ENCODE data around the gene RAMP1. TPM values are rescaled to one million over a fixed set of nuclear protein-coding genes. Genes with fewer than 3 reads are reported as not detected.

RAMP1 gene
- total and polyA plus RNA-seq, 2 of the 4 experiments (the other 2 are of a cell fraction) = 15.8 to 77.1 TPM

- in situ Hi-C loops (cut with MboI; ENCODE audit: low sequenced_read_pairs) = no loop called here
- no peak overlapping the region for H3K23ac ChIP-seq (ENCODE audit: low read depth, low read length)
Observed at GRCh38 chr2:237900891-237901831, 41.7 kb downstream of the RAMP1 start.

More at GRCh38 chr2:237900891-237901831, 41.7 kb downstream of the RAMP1 start:
- Histone ChIP-seq H2BK20ac (ENCODE audit: low read depth, low read length) (no peak overlapping the region), H4K20me1 (ENCODE audit: insufficient read depth, low read length) (no peaks in the 10 kb centered on the region), H4K8ac (ENCODE audit: low read depth in 2 of 2, low read length in 2 of 2) (no peak overlapping the region), H3K4me3 (ENCODE audit: insufficient read depth, low read depth, low read length) (no peak overlapping the region), H2BK15ac (ENCODE audit: low read depth, low read length) (peak overlapping the region; percentile 40; the same call in 1 of the 3 replicates), H3K36me3 (ENCODE audit: control insufficient read depth, insufficient read depth, low read length) (no peaks in the 10 kb centered on the region), H3K14ac (replicated peaks; ENCODE audit: low read depth, low read length) (peak overlapping the region; percentile 19; the same call in 1 of the 2 replicates), H3K9ac (ENCODE audit: low read depth, low read length) (no peak overlapping the region), H4K91ac (ENCODE audit: insufficient read depth, low read depth, low read length) (no peak overlapping the region), H2AK9ac (replicated peaks; ENCODE audit: low read depth, low read length, poor library complexity) (peak overlapping the region; percentile 62), H2BK5ac (ENCODE audit: low read depth, low read length, poor library complexity, severe bottlenecking) (no peak overlapping the region), H3K4me2 (ENCODE audit: low read depth, low read length) (no peak overlapping the region), H3K4me1 (ENCODE audit: control insufficient read depth, insufficient read depth, low read length) (peaks cover 22% of the 10 kb centered on the region), H2AFZ (replicated peaks; ENCODE audit: low read length, poor library complexity) (peak overlapping the region; percentile 45), H4K5ac (ENCODE audit: low read depth, low read length) (no peak overlapping the region), H3K18ac (ENCODE audit: low read depth, low read length) (no peak overlapping the region), H3K79me1 (ENCODE audit: low read depth in 1 of 2, low read length in 2 of 2) (no peaks in the 10 kb centered on the region), H3K4ac (ENCODE audit: low read depth, low read length) (peak overlapping the region; percentile 46), H3K27ac (ENCODE audit: insufficient read depth, low read length) (no peak overlapping the region), H3K9me1 (ENCODE audit: insufficient read depth, low read length) (peaks cover 7% of the 10 kb centered on the region), H3K9me3 (ENCODE audit: control insufficient read depth, insufficient read depth, low read length) (no peaks in the 10 kb centered on the region), H3K27me3 (ENCODE audit: control insufficient read depth, insufficient read depth, low read length) (no peaks in the 10 kb centered on the region), H2BK120ac (ENCODE audit: low read depth, low read length) (peak overlapping the region; percentile 18; the same call in 1 of the 2 replicates), H3K56ac (ENCODE audit: extremely low read depth, insufficient read depth, low read length) (no peak overlapping the region), H2AK5ac (ENCODE audit: low read depth, low read length) (peak overlapping the region; percentile 27)
- 86% methylated on average over 7 of the region's 19 CpGs; no CpG with 5 or more reads in 1 of the 2 experiments for WGBS, 2 experiments (ENCODE audit: extremely low coverage in 2 of 2, insufficient read length in 1 of 2)
- CTCF ChIA-PET = no interaction called here
- no peak for ATAC-seq (ENCODE audit: low read depth)
- dilution Hi-C loops (cut with HindIII; ENCODE audit: low sequenced_read_pairs, unreplicated experiment) = no loop called here
- TF ChIP-seq RFX5 (IDR thresholded peaks at IDR 0.05; ENCODE audit: low read depth, low read length) (no peak), USF2 (IDR thresholded peaks at IDR 0.05; ENCODE audit: low read depth, low read length) (no peak), MAFK (IDR thresholded peaks at IDR 0.05; ENCODE audit: low read depth, low read length) (no peak), RCOR1 (IDR thresholded peaks at IDR 0.05; ENCODE audit: insufficient replicate concordance, low read length) (no peak), MAZ (IDR thresholded peaks at IDR 0.05; ENCODE audit: borderline replicate concordance, low read depth, low read length) (no peak), MXI1 (IDR thresholded peaks at IDR 0.05; ENCODE audit: borderline replicate concordance, low read depth, low read length) (no peak), BHLHE40 (IDR thresholded peaks at IDR 0.05; ENCODE audit: low read depth, low read length) (no peak), POLR2A (IDR thresholded peaks at IDR 0.05; ENCODE audit: low read depth, low read length) (no peak)
- TF ChIP-seq, protein P1, sequence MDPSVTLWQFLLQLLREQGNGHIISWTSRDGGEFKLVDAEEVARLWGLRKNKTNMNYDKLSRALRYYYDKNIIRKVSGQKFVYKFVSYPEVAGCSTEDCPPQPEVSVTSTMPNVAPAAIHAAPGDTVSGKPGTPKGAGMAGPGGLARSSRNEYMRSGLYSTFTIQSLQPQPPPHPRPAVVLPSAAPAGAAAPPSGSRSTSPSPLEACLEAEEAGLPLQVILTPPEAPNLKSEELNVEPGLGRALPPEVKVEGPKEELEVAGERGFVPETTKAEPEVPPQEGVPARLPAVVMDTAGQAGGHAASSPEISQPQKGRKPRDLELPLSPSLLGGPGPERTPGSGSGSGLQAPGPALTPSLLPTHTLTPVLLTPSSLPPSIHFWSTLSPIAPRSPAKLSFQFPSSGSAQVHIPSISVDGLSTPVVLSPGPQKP (IDR thresholded peaks at IDR 0.05; ENCODE audit: borderline replicate concordance, low read depth, low read length) = no peak
- TF ChIP-seq, protein P2, sequence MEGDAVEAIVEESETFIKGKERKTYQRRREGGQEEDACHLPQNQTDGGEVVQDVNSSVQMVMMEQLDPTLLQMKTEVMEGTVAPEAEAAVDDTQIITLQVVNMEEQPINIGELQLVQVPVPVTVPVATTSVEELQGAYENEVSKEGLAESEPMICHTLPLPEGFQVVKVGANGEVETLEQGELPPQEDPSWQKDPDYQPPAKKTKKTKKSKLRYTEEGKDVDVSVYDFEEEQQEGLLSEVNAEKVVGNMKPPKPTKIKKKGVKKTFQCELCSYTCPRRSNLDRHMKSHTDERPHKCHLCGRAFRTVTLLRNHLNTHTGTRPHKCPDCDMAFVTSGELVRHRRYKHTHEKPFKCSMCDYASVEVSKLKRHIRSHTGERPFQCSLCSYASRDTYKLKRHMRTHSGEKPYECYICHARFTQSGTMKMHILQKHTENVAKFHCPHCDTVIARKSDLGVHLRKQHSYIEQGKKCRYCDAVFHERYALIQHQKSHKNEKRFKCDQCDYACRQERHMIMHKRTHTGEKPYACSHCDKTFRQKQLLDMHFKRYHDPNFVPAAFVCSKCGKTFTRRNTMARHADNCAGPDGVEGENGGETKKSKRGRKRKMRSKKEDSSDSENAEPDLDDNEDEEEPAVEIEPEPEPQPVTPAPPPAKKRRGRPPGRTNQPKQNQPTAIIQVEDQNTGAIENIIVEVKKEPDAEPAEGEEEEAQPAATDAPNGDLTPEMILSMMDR (conservative IDR thresholded peaks at IDR 0.05; ENCODE audit: low read depth, low read length) = no peak
- intact Hi-C loops (cut with micrococcal nuclease) = no loop called here
- DNase-seq = no peak
- POLR2A ChIA-PET (ENCODE audit: unreplicated experiment) = no interaction called here
- BruUV-seq (replicated peaks) = no TSS peak
